GM19452 (cell line): ENCODE measurements around the gene HSCB.
A peak's percentile ranks its signal among the peaks of the same experiment; 100 is the strongest.
"Not testable (repeated sequence)": the region's sequence is repeated elsewhere in the genome, so short reads cannot be mapped to it uniquely, and the experiment has no call there.

Source experiments
- ATAC-seq: cut with Tn5 transposase; IDR thresholded peaks from one replicate; pipeline ENCODE4 v1.9.1; 2021; ENCODE audit not compliant: unreplicated experiment

The HSCB gene

DNA sequence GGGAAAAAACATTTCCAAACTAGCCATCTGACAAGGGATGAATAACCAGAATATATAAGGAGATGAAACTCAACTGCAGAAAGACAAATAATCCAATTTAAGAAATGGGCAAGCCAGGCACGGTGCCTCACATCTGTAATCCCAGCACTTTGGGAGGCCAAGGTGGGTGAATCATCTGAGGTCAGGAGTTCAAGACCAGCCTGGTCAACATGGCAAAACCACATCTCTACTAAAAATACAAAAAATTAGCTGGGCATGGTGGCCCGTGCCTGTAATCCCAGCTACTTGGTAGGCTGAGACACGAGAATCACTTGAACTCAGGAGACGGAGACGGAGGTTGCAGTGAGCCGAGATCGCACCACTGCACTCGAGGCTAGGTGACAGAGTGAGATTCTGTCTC, 3.0 kb upstream of the HSCB start:
- ATAC-seq = not testable (repeated sequence)

DNA sequence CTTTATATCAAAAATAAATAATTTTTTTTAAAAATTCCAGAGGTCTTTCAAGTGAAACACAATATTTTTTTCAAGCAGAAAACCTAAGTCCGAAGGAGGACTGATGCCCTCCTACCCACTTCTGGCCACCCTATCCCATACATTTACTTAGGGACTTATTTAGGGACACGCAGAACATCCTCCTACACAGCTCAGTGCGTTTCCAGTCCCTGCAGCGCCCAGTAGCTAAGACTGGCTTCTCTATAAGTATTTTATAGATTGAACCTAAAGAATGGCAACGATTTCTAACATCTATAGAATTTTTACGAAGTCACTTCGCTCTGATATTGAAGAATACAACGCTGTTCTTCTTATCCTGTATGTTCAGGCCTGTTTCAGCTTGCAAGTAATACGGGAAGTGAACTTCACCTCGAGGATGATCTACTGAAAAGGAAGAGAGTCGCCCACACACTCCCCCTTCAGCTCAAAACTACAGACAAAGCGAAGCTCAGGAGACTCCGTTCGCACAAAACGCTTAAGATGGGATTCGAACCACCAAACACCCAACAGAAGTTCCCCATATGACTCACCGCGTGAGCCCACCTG, 547 bp upstream of the HSCB start:
- ATAC-seq = no peak

DNA sequence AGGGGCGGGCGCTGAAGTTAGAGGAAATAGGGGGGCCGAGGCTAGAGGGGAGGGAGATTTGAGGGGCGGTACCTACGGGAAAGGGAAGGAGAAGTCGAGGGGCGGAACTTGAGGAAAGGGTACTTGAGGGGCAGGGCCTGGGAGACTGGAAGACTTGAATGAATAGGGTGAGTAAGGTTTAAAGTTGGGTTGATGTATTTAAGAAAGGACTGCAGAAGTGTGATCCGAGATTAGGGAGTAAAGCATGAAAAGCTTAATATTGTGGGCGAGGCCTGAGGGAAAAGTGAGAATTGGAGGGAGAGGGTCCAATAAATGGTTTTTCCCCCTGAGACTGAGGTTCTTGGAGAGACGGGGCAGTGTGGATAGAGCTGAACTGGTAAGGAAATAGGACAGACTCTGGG, 723 bp downstream of the HSCB start:
- ATAC-seq = no peak

DNA sequence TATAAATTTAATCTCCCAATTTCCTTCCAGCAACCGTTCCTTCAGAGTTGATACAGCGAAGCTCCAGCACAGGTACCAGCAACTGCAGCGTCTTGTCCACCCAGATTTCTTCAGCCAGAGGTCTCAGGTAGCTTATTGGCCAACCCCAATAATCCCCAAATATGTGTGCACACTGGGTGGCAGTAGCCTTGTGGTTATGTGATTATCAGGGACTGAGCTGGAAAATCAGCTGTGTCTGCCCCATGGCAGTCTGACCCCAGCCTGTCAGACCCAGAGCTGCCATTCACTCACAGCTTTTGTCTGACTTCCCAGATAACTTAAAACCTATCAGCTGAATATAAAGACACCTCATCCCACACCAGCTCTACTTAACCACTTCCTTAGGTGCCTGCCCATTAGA, 2.0 kb downstream of the HSCB start:
- ATAC-seq = no peak

DNA sequence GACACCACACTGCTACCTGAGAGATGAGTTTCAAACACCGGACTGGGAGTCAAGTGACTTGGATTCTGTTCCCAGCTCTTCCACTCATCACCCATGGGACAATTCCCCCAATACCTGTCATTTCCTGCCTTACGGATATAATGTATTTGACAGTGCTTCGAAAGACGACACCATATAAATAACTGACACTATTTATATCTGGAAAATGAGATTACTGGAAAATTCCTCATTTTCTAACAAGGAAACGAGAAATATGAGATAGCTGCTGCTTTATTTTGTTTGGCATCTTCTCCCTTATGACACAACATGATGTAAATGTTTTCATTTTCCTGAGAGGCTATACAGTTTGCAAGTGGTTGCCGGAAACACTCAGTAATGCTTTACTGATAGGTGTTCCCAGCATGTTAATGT, 8.6 kb downstream of the HSCB start:
- ATAC-seq = no peak

- ATAC-seq = not testable (repeated sequence)
Measured at GRCh38 chr22:28754512-28754911, 12.7 kb downstream of the HSCB start.

DNA sequence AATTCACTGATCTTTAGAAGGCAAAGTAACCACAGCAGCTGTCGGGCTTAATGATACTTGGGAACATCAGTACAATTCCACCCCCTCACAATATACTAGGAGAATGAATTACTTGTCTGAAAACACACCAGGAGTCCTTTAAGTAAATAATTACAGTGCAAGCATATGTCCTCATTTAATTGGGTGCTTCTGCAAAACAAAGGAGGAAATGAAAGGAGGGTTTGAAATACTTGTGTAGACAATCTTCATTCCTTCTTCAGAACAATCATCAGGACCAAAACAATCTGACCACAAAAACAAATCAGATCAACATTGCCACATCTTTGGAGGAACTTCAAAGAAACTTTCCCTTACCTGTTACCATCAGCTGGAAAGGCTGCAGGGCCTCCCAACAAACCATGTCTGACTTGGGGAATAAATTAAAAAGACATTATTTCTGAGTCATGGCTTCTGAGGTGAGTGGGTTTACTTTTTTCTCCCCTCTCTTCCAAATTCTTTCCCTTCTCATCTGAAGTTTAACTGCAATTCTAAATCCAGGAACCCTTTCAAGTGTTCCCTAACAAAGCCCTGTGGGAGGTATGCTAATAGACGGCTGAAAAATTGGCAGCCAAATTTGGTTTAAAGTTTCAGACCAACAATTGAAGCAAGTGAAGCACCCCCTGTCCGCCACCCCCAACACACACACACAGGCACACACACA, 18.2 kb downstream of the HSCB start:
- no peak for ATAC-seq

DNA sequence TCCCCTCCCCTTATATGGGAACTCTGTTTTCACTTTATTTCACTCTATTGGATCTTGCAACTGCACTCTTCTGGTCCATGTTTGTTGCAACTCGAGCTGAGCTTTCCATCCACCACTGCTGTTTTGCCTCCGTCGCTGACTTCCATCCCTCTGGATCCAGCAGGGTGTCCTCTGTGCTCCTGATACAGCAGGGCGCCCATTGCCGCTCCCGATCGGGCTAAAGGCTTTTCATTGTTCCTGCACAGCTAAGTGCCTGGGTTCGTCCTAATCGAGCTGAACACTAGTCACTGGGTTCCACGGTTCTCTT, 19.6 kb downstream of the HSCB start:
- ATAC-seq = no peak

GRCh38 chr22:28762000-28762399, 20.2 kb downstream of the HSCB start:
- ATAC-seq = not testable (repeated sequence)

- no peak for ATAC-seq
Measured at GRCh38 chr22:28766628-28767027, 24.8 kb downstream of the HSCB start.

GRCh38 chr22:28768701-28769393, 27.0 kb downstream of the HSCB start:
- no peak for ATAC-seq

- ATAC-seq = no peak
Measured at GRCh38 chr22:28769394-28770085, 27.7 kb downstream of the HSCB start.

DNA sequence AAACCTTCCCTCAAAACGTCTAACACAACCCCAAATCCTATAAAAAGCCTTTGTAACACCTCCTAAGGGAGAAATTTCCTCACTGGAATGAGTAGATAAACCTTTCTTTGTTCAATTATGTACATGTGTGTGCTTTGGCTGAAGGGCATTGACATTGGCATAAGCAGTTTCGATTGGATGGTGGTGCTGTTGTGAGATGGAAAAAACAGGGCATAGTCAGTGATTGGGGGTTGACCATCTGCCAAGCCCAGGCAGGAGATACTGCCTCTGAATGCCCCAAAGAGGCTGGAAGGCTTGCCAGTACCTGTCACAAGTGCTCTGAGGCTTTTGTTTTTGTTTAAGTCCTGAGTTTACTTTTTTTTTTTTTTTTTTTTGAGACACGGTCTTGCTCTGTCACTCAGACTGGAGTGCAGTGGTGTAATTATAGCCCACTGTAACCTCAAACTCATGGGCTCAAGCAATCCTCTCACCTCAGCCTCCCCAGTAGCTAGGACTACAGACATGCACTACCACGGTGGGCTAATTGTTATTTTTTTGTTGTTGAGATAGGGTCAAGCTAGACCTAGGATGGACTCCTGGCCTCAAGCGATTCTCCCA, 29.5 kb downstream of the HSCB start:
- ATAC-seq = no peak

DNA sequence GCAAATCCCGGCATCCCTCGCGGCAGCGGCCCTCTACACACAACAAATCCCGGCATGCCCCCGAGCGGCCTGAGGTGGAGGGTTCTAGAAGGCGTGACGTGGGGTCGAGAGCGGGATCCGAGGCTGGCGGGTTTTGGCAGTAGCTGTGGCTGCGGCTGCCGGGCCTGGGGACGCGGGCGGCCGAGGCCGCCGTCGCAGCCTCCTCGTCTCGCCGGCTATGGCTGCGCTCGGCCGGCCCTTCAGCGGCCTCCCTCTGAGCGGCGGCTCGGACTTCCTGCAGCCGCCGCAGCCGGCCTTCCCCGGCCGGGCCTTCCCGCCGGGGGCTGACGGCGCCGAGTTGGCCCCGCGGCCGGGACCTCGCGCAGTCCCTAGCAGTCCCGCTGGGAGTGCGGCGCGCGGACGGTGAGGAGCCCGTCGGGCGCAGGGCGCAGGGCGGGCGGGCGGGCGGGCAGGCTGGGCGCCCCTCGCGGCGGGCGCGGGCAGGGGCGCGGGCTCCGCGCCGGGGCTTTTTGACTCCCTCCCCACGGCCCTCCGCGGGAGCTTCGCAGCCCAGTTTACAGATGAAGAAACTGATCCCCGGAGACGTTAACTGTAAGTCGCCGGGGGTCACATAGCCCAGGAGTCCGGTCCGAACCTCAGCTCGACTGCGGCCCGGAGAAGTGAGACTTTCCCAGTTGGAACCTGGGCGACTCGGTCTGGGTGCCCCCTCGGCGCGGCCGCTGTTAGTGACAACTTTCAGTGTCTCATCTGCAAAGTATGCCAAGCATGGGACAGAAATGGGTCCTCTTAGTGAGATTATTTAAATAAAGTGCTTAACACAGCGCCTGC, 31.0 kb downstream of the HSCB start, which contains the start of gene CCDC117:
TSS of gene CCDC117 (plus strand) at position 63 of the 828 bp plus-strand sequence. CDS start at position 218, 155 bp downstream.
- ATAC-seq = peak; percentile 84

GRCh38 chr22:28773461-28773867, 31.6 kb downstream of the HSCB start:
- peak; percentile 28 for ATAC-seq

GRCh38 chr22:28774378-28774777, 32.5 kb downstream of the HSCB start:
- ATAC-seq = no peak

DNA sequence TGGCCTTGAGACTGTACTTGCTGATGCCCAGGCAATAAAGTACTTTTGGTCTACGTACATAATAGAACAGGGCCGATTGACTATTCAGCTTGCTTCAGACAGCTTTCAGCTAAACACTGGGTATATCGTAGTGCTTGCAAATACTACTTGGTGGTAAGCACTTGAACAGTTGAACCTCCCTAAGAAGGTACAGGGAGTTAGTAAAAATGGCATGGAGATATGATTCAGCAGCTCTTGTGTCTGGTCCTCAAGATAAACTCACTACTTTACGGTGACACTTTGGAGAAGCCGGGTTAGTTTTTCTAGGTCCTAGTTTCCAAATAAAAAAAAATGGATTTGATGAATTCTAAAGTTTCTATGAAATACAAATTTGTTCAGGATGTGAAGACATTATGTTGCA, 38.0 kb downstream of the HSCB start:
- ATAC-seq = no peak

DNA sequence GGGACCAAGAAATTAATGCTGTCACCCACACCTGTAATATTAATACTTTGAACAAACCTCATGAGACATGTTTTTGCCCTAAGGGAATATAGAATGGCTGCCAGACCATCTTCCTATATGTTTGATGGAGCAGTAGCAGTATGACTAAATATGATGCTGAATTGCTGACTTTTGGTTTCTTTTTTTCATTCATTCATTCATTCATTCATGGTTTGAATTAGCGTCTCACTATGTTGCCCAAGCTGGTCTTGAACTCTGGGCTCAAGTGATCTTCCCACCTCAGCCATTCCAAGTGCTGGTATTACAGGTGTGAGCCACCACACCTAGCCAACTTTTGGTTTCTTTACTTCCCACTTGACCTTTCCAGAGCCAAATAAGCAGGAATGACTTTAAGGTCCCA, 38.5 kb downstream of the HSCB start:
- no peak for ATAC-seq

DNA sequence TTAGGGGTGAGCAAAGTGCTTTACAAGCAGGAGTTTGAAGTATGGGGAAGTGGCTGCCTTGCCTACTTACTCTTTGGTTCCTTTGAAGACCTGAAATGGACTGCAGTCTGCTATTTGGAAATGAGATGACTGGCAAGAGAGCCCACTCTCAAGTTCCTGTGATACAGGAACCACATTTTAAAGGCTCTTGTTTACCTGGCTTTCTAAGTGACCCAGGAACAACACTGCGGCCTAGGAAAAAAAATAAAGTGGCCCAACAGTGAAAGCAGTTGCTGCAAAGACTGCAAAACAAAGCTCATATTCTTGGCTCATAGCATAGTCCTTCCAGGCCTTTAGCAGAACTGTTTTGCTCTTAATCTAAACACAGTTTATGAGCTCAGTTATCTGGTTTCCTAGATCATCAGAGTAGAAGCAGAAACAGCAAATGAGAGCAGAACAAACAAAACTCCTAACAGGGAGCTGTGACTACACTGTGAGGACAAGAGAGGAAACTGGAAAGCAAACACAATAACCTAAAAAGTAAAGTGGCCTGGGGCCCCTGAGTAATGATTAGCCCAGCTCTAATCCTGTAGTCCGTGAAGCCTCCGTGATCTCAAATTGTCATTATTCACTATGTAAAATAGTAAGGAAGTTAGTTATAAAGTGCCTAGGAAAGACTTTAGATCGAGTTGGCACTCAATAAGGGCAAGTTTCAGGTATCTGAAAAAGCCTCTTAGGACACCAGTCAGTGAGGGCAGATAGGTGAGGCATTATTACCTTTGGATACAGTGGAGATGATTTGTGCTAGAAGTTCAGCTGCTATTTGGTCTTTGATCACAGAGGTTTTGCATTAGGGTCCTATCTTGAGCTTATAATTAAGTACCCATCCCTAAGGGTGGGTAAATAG, 42.2 kb downstream of the HSCB start:
- ATAC-seq = no peak

GRCh38 chr22:28788601-28789000, 46.8 kb downstream of the HSCB start:
- ATAC-seq = no peak
